ENCODE data around the gene RGS7BP. TPM values are rescaled to one million over a fixed set of nuclear protein-coding genes. Genes with fewer than 3 reads are reported as not detected.

RGS7BP gene
- total and polyA plus RNA-seq, 4 donors, result 0.47 to 1.9 (median 1.1) TPM

DNA sequence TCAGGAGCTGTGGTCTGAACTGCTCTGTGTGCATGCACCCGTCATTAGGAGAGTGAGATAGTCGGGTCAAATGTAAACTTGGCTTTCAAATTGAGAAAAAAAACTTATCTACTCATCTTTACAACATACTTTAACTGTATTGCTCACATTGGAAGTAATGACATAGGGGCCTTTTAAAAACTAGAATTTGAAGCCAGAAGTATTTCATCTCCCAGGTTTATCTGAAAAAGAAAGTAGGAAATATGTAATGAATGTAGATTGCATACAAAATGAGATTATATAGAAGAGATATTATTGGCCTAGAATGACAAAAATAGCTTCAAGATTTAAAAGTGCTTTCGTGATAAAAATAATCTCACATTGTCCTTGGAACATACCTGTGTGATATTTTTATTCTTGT lies 24.3 kb downstream of the RGS7BP start:
- WGBS, result 57% methylated on average over 3 of the region's 3 CpGs

DNA sequence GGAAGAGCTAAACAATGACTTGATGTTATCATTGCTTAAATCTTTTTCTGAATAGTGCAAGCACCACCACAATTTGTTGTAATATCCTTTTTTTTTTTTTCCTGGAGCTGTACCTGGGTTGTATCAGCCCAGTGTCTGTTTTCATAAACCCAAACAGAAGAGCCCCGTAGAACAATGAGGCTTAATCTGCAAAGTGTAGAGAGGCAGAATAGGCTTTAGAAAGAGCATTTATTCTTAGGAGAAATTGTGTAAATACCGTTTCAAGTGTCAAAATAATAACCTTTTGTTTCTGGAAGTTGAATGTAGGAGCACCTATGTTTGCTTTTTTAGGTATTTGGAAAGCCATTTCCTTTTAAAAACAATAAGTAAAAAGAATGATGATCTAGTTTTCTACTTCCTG lies 26.4 kb downstream of the RGS7BP start:
- TF ChIP-seq EGR1 (IDR thresholded peaks at IDR 0.05; ENCODE audit: low read depth in 2 of 2) (no peak), SP1 (IDR thresholded peaks at IDR 0.05) (no peak)
- TF ChIP-seq, protein P1, sequence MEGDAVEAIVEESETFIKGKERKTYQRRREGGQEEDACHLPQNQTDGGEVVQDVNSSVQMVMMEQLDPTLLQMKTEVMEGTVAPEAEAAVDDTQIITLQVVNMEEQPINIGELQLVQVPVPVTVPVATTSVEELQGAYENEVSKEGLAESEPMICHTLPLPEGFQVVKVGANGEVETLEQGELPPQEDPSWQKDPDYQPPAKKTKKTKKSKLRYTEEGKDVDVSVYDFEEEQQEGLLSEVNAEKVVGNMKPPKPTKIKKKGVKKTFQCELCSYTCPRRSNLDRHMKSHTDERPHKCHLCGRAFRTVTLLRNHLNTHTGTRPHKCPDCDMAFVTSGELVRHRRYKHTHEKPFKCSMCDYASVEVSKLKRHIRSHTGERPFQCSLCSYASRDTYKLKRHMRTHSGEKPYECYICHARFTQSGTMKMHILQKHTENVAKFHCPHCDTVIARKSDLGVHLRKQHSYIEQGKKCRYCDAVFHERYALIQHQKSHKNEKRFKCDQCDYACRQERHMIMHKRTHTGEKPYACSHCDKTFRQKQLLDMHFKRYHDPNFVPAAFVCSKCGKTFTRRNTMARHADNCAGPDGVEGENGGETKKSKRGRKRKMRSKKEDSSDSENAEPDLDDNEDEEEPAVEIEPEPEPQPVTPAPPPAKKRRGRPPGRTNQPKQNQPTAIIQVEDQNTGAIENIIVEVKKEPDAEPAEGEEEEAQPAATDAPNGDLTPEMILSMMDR (IDR thresholded peaks at IDR 0.05; ENCODE audit: low read depth, low read length, missing input control), result no peak
- Histone ChIP-seq H3K36me3 (ENCODE audit: control insufficient read depth in 4 of 4, insufficient read depth in 3 of 4, low read depth in 1 of 4, low read length in 3 of 4) (no peaks in the 10 kb centered on the region), H3K9me3 (ENCODE audit: control insufficient read depth in 4 of 4, low read length in 3 of 4) (no peaks in the 10 kb centered on the region), H3K27me3 (ENCODE audit: control insufficient read depth in 4 of 4, insufficient read depth in 4 of 4, low read length in 3 of 4) (no peaks in the 10 kb centered on the region), H3K27ac (ENCODE audit: low read depth in 1 of 2, low read length in 2 of 2) (no peak overlapping the region), H3K9ac (ENCODE audit: low read depth in 1 of 2, low read length in 2 of 2) (no peak overlapping the region), H3K4me3 (ENCODE audit: low read depth in 1 of 3, low read length in 3 of 3) (no peak overlapping the region), H3K4me1 (ENCODE audit: control insufficient read depth in 4 of 4, insufficient read depth in 4 of 4, low read length in 3 of 4) (no peaks in the 10 kb centered on the region)
- 40% methylated on average over 2 of the region's 2 CpGs for WGBS
- DNase-seq (ENCODE audit: low spot score), result no peak

More for the DNA sequence above, 24.3 kb downstream of the RGS7BP start:
- DNase-seq (ENCODE audit: low spot score), result no peak
- no peak overlapping the region for H3K9ac ChIP-seq (ENCODE audit: low read depth in 1 of 2, low read length in 2 of 2)
- no peak overlapping the region for H3K27ac ChIP-seq (ENCODE audit: low read depth in 1 of 2, low read length in 2 of 2)
- TF ChIP-seq HNF4A (conservative IDR thresholded peaks at IDR 0.05), result no peak
- no peak for TF ChIP-seq RXRA (IDR thresholded peaks at IDR 0.05)
- TF ChIP-seq, protein P2, sequence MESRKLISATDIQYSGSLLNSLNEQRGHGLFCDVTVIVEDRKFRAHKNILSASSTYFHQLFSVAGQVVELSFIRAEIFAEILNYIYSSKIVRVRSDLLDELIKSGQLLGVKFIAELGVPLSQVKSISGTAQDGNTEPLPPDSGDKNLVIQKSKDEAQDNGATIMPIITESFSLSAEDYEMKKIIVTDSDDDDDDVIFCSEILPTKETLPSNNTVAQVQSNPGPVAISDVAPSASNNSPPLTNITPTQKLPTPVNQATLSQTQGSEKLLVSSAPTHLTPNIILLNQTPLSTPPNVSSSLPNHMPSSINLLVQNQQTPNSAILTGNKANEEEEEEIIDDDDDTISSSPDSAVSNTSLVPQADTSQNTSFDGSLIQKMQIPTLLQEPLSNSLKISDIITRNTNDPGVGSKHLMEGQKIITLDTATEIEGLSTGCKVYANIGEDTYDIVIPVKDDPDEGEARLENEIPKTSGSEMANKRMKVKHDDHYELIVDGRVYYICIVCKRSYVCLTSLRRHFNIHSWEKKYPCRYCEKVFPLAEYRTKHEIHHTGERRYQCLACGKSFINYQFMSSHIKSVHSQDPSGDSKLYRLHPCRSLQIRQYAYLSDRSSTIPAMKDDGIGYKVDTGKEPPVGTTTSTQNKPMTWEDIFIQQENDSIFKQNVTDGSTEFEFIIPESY (IDR thresholded peaks at IDR 0.05), result no peak
- TF ChIP-seq GABPA (IDR thresholded peaks at IDR 0.05 in 1 of 2, conservative IDR thresholded peaks at IDR 0.05 in 1 of 2), result no peak
- TF ChIP-seq NR2F2 (IDR thresholded peaks at IDR 0.05), result no peak
- TF ChIP-seq, protein P3, sequence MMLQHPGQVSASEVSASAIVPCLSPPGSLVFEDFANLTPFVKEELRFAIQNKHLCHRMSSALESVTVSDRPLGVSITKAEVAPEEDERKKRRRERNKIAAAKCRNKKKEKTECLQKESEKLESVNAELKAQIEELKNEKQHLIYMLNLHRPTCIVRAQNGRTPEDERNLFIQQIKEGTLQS (IDR thresholded peaks at IDR 0.05), result no peak
- TF ChIP-seq, protein P1 (IDR thresholded peaks at IDR 0.05; ENCODE audit: low read depth, low read length, missing input control), result no peak
- no peak for TF ChIP-seq TAF1 (conservative IDR thresholded peaks at IDR 0.05)
- H3K4me3 ChIP-seq (ENCODE audit: low read depth in 1 of 3, low read length in 3 of 3), result no peak overlapping the region
- H3K36me3 ChIP-seq (ENCODE audit: control insufficient read depth in 4 of 4, insufficient read depth in 3 of 4, low read depth in 1 of 4, low read length in 3 of 4), result no peaks in the 10 kb centered on the region
- no peaks in the 10 kb centered on the region for H3K9me3 ChIP-seq (ENCODE audit: control insufficient read depth in 4 of 4, low read length in 3 of 4)
- H3K4me1 ChIP-seq (ENCODE audit: control insufficient read depth in 4 of 4, insufficient read depth in 4 of 4, low read length in 3 of 4), result no peaks in the 10 kb centered on the region
- H3K27me3 ChIP-seq (ENCODE audit: control insufficient read depth in 4 of 4, insufficient read depth in 4 of 4, low read length in 3 of 4), result no peaks in the 10 kb centered on the region

DNA sequence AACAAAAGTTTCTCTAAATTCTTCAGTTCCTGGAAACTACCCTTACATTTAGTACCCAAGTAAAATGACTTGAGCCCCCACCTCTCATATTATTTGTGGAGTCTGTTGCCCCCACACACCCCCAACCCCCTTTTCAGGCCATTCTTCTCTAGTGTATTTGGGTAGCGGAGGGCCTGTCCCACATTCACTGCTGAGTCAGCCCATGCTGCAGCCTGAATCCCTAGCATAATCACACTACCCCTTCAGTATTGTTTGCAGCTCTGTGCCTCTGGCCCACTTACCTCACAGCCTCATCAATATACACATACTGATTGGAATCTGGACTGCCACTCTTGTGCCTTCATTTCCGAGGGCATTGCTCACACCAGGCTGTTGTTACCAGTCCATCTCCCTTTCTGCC lies 26.8 kb downstream of the RGS7BP start:
- DNase-seq (ENCODE audit: low spot score), result no peak
- no peak overlapping the region for H3K4me3 ChIP-seq (ENCODE audit: low read depth in 1 of 3, low read length in 3 of 3)
- no peaks in the 10 kb centered on the region for H3K4me1 ChIP-seq (ENCODE audit: control insufficient read depth in 4 of 4, insufficient read depth in 4 of 4, low read length in 3 of 4)
- no peaks in the 10 kb centered on the region for H3K27me3 ChIP-seq (ENCODE audit: control insufficient read depth in 4 of 4, insufficient read depth in 4 of 4, low read length in 3 of 4)
- no peaks in the 10 kb centered on the region for H3K9me3 ChIP-seq (ENCODE audit: control insufficient read depth in 4 of 4, low read length in 3 of 4)
- H3K9ac ChIP-seq (ENCODE audit: low read depth in 1 of 2, low read length in 2 of 2), result no peak overlapping the region
- TF ChIP-seq, protein P1 (IDR thresholded peaks at IDR 0.05; ENCODE audit: low read depth, low read length, missing input control), result no peak
- TF ChIP-seq HNF4G (IDR thresholded peaks at IDR 0.05) (no peak), TAF1 (conservative IDR thresholded peaks at IDR 0.05) (no peak), RAD21 (IDR thresholded peaks at IDR 0.05) (no peak), SP1 (IDR thresholded peaks at IDR 0.05) (no peak), RXRA (IDR thresholded peaks at IDR 0.05) (no peak), FOXA2 (IDR thresholded peaks at IDR 0.05) (no peak)
- 84% methylated on average over 2 of the region's 2 CpGs for WGBS
- H3K27ac ChIP-seq (ENCODE audit: low read depth in 1 of 2, low read length in 2 of 2), result no peak overlapping the region
- H3K36me3 ChIP-seq (ENCODE audit: control insufficient read depth in 4 of 4, insufficient read depth in 3 of 4, low read depth in 1 of 4, low read length in 3 of 4), result no peaks in the 10 kb centered on the region
